ENCODE data around the gene ASAH2.
"Not testable (repeated sequence)": the region's sequence is repeated elsewhere in the genome, so short reads cannot be mapped to it uniquely, and the experiment has no call there.

The ASAH2 gene

DNA sequence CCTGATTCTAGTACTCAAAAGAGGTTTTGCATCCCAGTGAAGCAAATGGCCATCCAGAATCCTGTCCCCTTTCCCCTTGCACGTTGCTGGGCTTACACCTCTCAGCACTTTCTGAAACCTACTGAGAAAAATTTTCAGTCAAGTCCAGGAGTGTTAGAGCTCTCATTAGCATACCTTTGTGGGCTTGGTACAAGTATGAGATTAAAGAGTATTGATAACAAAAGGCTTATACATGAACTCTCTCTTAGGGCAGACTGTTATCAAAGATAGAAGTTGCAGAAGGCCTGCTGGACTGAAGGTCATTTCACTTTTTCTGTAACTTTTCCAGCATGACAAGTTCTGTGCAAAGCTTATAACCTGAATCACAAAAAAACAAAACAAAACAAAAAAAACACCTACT lies at the start of gene ASAH2:
ASAH2 (minus strand) TSS at position 123 of the 400 bp plus-strand sequence. CDS start 2,906 bp downstream, outside the sequence.
- DNase-seq (ENCODE audit: low read depth, low spot score) = no peak

DNA sequence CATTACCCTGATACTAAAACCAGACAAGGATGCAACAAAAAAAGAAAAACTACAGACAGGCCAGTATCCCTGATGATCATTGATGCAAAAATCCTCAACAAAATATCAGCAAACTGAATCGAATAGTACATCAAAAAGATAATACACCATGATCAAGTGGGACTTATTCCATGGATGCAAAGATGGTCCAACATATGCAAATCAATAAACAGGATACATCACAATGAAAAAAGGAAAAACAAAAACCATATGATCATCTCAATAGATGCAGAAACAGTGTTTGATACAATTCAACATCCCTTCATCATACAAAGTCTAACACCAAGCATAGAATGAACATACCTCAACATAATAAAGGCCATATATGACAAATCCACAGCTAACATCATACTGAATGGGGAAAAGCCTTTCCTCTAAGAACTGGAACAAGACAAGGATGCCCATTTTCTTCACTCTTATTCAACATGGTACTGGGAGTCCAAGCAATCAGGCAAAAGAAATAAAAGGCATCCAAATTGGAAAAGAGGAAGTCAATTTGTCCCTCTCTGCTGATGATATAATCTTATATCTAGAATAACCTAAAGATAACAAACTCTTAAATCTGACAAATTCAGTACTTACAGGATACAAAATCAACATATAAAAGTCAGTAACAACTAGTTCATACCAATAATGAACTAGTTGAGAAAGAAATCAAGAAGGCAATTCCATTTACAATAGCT lies 48.8 kb upstream of the ASAH2 start:
- DNase-seq (ENCODE audit: low read depth, low spot score) = no peak

DNA sequence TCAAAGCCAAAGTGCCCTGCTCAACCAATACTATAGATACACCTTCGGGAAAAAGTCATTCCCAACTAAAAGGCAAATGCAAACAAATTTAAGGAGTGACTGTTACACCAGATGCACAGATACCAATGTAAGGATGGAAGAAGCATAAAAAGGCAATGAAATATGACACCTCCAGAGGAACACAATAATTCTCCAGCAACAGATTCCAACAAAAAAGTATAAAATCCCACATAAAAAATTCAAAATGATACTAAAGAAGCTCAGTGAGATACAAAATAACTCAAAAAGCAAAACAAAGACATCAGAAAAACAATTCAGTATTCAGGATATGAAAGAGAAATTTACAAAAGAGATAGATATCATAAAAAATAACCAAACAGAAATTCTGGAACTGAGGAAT lies 44.1 kb upstream of the ASAH2 start:
- DNase-seq (ENCODE audit: low read depth, low spot score) = no peak

DNA sequence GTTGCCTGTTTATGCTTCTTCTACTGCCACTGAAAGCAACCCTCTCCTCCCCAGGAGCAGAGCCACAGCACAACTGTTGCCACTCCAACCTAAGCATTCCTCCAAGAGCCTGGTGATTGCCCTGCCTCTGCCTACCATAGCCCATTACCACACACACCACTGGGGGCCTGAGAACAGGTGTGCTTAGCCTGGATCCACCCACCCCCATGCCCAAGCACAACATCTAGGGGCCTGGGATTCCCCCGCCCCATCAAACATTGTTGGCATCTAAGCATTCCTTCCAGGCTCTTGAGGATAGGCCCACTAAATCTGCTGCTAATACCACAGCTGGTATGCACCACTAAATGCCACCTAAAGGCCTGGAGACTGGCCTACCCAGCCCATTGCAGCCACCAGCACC lies 43.3 kb upstream of the ASAH2 start:
- no peak for DNase-seq (ENCODE audit: low read depth, low spot score)

DNA sequence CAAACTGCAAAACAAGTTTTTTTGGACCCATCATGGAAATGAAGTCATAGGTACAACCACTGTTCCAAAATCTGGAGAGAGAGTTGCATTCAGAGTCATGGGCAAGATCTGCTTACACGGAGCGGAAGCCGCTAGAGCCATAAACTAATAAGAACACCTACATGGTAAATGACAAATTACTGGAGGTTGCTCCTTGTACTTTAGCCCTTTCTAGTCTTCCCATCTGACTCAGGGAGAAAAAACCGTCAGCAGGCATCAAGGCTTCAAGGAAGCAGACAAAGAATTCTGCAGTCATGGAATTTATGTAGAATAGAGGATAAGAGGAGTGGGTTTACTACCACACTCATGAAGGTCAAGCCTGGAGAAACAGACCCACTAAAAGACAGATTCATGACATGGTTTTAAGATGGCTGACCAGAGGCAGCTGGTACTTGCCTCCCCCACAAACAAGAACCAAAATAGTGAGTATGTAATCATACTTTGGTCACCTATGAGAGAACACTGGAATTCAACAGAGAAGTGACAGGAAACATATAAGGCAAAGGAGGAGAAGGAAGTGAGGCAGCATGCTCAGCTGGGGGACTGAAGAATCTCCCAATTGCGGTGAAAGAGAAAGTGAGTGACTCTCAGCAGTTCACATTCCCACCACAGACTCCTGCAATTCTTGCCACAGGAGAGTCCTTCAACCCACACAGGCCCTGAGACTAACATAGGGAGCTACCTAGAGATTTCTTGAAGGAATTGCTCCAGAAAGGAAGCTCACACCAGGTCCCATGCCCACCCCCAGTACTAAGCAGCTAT lies 42.4 kb upstream of the ASAH2 start:
- no peak for DNase-seq (ENCODE audit: low read depth, low spot score)

DNA sequence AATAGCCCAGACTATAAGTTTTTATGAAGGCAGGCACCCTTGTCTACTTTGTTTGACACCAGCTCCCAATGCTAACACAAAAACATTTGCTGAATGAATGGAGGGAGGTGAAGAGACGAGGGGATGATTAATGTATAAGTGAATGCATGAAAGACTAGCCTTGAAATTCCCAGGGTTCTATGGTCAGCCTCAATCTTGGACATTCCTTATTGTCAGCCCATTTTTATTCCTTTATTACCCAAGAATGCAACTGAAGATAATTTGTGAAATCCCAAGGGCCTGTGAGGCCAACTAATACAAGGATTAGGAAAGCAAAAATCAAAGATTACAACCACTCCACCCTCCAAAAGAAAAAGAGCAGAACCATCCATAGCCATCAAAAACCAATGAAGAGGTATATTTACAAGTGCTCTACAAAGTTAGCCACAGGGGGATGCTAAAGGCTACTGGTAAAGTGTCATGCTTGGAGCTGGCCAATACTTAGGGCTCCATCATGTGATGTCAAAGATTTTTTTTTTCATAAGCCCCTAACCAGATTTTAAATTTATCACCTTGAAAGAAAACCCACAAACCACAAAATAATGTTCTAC lies 40.0 kb upstream of the ASAH2 start:
- DNase-seq (ENCODE audit: low read depth, low spot score) = no peak

DNA sequence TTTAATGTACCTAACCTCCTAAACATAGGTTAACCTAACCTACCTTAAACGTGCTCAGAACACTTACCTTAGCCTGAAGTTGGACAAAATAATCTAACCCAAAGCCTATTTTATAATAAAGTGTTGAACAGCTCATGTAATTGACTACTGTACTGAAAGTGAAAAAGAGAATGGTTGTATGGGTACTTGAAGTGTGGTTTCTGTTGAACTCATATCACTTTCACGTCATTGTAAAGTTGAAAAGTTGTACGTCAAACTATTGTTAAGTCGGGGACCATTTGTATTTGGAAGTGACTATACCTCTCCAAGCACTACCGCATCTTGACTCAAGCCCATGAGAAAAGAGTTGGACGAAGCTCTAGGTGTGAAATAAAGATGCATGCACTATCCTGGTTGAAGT lies 37.9 kb upstream of the ASAH2 start:
- DNase-seq (ENCODE audit: low read depth, low spot score) = no peak

DNA sequence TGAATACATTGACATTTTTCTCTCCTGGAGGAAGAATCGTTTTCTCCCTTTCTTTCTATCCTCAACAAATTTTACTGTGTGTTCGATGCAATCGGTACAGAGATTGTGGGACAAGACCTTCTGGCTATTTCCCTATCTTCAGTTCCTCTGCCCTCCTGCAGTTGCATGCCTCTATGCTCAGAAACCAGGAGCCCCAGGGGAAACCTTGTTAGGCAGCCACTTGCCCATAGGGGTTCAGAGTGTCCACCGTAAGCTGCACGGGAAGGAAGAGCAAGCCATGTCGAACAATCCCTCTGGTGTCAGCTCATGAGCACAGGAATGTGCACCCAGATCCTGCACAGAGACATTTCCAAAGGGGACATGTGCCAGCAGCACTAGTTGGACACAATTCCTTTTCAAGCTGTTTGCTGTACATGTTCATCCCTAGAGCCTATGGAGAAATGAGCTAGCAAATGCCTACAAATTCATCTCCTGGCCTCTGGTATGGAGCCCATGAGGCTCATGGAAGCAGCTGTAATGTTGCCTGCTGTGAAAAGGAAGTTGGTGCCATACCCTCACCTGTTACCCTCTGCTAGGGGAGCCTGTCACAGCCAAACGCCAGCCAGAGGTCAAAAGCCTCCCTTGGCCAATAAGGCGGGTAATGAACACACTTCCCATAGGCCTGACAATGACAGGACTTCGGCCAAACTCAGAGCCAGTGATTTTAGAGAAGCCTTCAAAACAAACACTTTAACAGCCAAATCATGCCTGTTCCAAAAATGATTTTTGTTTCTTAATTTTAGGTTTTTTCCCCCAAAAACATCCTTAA lies 35.9 kb upstream of the ASAH2 start:
- DNase-seq (ENCODE audit: low read depth, low spot score) = no peak

DNA sequence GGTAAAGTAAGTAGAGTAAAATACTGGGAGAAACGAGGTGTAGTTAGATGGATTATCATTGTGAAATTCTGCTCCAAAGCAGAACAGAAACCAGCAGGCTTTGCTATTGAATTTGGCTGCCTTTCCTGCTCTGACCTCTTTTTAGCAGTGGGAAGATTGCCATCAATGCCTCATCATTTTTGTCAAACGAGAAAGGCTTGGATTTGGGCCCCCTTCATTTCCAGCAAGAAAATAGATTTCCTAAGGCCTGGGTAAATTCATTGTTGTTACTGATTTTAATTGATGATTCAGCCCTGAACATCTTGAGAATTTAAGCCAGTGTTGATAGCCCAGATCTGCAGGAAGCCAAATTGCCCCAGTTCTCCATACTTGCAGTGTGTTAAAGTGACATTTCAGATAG lies 35.2 kb upstream of the ASAH2 start:
- DNase-seq (ENCODE audit: low read depth, low spot score) = no peak

DNA sequence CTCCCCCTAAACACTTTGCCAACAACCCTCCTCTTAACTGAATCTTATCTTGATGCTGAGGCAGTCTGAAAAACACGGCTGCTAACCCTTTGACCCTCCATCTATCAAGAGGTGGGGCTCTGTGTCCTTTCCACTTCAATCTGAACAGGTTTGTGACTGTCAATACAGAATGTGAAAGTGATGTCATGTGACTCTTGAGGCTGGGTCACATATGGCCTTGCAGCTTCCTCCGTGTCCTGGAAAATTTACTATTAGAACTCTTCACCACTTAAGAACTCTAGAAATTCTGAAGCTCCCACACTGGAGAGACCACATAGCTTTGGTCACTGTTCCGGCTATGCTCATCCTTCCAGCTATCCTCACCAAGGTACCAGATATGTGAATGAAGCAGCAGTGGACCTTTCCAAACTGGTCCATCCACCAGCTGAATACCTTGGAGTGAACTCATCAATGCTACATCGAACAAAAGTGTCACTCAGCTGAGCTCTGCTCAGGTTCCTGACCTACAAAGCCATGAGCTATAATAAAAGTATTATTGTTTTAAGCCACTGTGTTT lies 30.7 kb upstream of the ASAH2 start:
- DNase-seq (ENCODE audit: low read depth, low spot score) = no peak

DNA sequence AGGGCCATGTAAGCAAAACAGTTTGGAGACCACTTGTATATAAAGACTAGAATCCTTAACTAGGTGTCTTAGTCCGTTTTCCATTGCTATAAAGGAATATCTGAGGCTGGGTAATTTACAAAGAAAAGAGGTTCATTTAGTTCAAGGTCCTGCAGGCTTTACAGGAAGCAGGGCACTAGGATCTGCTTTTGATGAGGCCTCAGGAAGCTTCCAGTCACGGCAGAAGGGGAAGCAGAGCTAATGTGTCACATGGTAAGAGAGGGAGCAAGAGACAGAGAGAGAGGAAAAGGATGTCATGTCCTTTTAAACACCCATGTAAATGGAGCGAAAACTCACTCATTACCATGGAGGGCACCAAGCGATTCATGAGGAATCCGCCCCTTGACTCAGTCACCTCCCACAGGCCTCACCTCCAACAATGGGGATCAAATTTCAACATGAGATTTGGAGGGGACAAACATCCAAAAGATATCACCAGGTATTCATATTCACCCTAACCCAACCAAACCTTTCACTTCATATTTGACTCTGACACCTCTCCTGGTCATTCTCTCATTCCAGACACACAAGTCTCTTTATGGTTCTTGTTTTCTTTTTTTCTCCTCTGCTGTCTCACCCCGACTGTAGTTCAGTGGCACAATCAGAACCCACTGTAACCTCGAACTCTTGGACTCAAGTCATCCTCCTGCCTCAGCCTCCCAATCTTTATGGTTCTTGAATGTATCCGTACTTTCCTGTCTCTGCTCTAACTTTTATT lies 30.1 kb upstream of the ASAH2 start:
- DNase-seq (ENCODE audit: low read depth, low spot score) = no peak

DNA sequence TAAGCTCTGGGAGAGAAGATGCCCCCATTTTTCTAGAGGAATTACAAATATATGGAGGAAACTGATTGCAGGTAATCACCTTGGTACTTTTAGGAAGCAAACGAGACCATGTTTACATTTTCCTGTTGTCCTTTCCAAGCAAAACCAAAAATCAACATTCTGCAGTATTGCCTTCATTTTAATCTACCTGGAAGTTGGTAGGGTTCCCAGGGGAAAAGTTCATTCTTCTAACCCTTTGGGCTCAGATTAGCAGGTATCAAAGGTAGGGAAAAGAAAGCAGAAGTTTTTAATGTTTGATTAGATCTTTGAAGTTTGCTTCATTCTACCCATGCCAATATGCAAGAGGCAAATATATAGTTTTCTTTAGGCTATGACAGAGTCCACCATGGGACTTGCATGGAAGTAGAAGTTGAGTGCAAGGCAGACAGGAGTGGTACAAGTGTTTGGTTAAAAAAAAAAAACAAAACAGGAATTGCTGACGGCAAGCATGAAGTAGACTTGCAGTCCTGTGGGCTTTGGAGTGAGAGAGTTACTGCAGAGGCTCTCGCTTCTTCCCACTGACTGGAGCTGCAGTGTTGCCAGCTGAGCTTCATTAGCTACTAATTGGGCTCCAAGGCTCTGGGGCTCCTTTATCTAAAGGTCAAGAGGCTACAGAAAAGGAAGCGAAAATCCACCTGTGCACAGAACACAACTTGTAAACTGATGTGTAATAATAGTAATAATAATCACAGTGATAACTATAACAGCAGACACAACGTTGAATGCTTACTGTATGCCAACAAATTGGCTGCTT lies 28.9 kb upstream of the ASAH2 start:
- DNase-seq (ENCODE audit: low read depth, low spot score) = no peak

DNA sequence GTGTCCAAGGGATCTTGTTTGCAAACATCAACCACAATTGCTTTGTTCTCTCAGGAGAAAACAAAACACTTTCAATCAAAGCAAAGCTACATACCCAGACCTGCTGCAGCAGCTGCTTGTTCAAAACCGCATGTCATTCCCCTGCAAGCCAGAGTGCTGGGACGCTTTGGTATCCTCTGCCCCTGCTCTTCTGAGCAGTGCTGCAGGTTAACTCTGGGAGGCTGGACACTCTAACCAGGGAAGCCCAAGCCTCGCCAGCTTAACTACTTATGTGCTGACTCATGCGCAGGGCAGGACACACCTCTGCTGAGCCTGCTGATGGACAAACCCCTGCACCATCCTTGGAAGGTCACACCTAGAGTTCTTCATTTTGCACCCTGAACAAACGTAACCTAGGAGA lies 28.2 kb upstream of the ASAH2 start:
- no peak for DNase-seq (ENCODE audit: low read depth, low spot score)

DNA sequence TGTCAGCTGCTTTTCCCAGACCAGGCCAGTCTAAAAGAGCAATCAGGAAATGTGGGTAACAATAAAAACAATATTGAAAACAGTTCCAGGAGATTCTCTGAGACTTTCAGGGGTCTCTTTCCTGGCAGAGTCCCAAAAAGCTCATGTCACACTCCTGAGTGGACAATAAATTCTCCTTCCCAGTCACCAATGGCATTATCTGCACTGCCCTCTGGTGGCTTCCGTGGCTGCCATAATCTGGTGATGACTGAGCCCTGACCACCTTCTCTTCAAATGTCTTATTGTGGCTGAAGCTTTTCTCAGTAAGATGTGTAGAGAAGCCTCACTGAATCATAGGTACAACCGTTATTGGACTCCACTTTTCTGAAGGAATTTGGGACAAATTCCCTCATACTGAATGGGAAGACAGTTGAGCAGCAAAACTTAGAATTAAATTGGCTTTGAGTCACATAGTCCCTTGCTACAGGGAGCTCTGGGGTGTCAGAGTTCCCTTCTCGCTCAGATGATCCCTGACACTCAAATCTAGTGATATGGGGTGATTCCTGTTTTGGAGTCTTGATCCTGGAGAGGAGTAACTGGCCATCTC lies 24.4 kb upstream of the ASAH2 start:
- no peak for DNase-seq (ENCODE audit: low read depth, low spot score)

DNA sequence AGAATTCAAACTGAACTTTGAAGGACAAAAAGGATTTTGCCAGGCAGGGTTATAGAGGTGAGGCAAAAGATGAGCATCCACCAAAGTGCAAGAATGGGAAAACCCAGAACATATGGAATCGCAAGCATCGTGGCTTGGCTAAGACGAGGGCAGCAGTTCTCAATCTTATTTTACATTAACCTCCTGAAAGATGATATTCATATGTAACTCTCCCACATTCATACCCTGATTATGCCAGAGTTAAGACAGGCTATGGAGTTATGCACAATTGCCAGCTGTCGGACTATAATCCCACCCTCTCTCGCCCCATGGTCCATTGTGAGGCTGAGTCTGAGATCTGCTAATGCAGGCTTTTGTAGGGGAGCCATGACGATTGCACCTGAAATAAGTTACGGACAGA lies 21.2 kb upstream of the ASAH2 start:
- DNase-seq (ENCODE audit: low read depth, low spot score) = no peak

DNA sequence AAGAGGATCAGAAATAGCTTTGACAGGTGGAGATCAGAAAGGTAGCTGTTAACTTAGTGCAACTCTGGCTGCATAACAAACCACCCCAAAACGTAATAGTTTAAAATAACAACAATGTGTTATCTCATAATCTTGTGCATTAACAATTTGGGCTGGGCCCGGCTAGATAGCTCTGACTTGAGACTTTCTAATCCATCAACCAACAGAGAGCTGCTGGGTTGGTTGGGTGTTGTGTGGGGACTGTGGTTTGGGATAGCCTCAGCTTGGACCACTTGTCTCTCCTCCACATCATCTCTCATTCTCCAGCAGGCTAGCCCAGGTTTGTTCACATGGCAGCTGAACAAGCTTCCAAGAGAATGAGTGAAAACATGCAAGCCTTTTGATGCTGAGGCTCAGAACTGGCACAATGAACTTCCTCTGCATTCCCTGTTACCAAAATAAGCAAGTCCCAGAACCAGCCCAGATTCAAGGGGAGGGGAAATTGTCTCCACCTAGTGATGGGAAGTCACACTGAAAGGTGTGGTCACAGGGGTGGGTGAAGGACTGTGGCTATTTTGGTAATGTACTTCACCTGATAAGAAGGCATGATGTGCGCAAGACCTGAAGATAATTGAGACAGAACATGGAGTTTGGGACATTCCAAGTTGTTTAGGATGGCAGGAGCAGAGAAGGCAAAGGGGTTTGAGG lies 20.4 kb upstream of the ASAH2 start:
- no peak for DNase-seq (ENCODE audit: low read depth, low spot score)

DNA sequence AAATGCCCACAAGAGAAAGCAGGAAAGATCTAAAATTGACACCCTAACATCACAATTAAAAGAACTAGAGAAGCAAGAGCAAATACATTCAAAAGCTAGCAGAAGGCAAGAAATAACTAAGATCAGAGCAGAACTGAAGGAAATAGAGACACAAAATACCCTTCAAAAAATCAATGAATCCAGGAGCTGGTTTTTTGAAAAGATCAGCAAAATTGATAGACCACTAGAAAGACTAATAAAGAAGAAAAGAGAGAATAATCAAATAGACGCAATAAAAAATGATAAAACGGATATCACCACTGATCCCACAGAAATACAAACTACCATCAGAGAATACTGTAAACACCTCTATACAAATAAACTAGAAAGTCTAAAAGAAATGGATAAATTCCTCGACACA lies 16.6 kb upstream of the ASAH2 start:
- DNase-seq (ENCODE audit: low read depth, low spot score) = not testable (repeated sequence)

DNA sequence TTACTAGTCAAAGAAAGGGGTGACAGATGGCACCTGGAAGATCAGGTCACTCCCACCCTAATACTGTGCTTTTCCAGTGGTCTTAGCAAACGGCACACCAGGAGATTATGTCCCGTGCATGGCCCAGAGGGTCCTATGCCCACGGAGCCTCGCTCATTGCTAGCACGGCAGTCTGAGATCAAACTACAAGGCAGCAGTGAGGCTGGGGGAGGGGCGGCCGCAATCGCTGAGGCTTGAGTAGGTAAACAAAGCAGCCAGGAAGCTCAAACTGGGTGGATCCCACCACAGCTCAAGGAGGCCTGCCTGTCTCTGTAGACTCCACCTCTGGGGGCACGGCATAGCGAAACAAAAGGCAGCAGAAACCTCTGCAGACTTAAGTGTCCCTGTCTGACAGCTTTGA lies 11.3 kb upstream of the ASAH2 start:
- DNase-seq (ENCODE audit: low read depth, low spot score) = not testable (repeated sequence)

DNA sequence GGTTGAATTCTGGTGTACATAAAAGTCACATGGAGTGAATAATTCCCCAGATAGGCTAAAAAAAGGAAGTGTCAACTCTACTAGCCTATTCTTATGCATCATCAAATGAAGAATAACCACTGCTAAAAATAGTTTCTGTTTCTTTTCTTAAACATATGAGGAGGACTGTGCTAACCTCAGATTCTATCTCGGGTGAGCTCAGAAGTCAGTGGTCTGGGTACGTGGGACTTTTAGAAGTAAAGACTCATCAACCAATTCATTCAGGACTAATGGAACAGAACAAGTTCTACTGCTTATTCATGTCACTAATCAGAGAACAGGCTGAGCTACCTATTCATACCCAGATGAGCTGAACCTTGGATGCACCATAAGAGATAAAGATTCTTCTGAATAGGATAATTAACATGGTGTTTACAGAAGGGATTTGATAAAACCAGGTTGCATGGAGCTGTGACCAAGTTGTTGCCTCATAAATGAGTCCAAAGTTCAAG lies 9.5 kb upstream of the ASAH2 start:
- DNase-seq (ENCODE audit: low read depth, low spot score) = no peak

Data from activated naive CD8-positive, alpha-beta T cell treated with anti-CD3 and anti-CD28 coated beads, Interleukin-2, amount 50 U/mL, for 16 hours (primary cell).